Measurements from ENCODE around the gene TEAD4. TPM values are rescaled to one million over a fixed set of nuclear protein-coding genes. Genes with fewer than 3 reads are reported as not detected.
A peak's percentile ranks its signal among the peaks of the same experiment; 100 is the strongest.

The TEAD4 gene
- total RNA-seq, 1 donor from 2014 or later: 2.4 TPM

GRCh38 chr12:3032161-3032560, 73.0 kb downstream of the TEAD4 start:
- no peak for DNase-seq (ENCODE audit: low spot score)

- no peak for DNase-seq (ENCODE audit: low spot score)
Observed at GRCh38 chr12:3032770-3033538, 73.8 kb downstream of the TEAD4 start.

GRCh38 chr12:3033539-3033867, 74.3 kb downstream of the TEAD4 start:
- no peak for DNase-seq (ENCODE audit: low spot score)

GRCh38 chr12:3034067-3034750, 75.0 kb downstream of the TEAD4 start:
- peak; percentile 74 for DNase-seq (ENCODE audit: low spot score)

- DNase-seq (ENCODE audit: low spot score): no peak
Observed at GRCh38 chr12:3035171-3035570, 76.0 kb downstream of the TEAD4 start.

GRCh38 chr12:3035815-3036702, 76.9 kb downstream of the TEAD4 start:
- no peak for DNase-seq (ENCODE audit: low spot score)

- DNase-seq (ENCODE audit: low spot score): no peak
Observed at GRCh38 chr12:3036901-3037600, 77.9 kb downstream of the TEAD4 start.

- DNase-seq (ENCODE audit: low spot score): no peak
Observed at GRCh38 chr12:3038166-3038565, 79.0 kb downstream of the TEAD4 start.

- no peak for DNase-seq (ENCODE audit: low spot score)
Observed at GRCh38 chr12:3038926-3039510, 79.8 kb downstream of the TEAD4 start.

GRCh38 chr12:3040026-3040656, 80.9 kb downstream of the TEAD4 start:
- DNase-seq (ENCODE audit: low spot score): no peak

GRCh38 chr12:3040663-3041544, 81.7 kb downstream of the TEAD4 start:
- DNase-seq (ENCODE audit: low spot score): no peak

GRCh38 chr12:3041558-3042164, 82.5 kb downstream of the TEAD4 start:
- peak; percentile 71 for DNase-seq (ENCODE audit: low spot score)

GRCh38 chr12:3042394-3042793, 83.2 kb downstream of the TEAD4 start:
- DNase-seq (ENCODE audit: low spot score): peak; percentile 15

GRCh38 chr12:3042826-3043225, 83.6 kb downstream of the TEAD4 start:
- no peak for DNase-seq (ENCODE audit: low spot score)

GRCh38 chr12:3043406-3043805, 84.2 kb downstream of the TEAD4 start:
- DNase-seq (ENCODE audit: low spot score): no peak

GRCh38 chr12:3044141-3044630, 85.0 kb downstream of the TEAD4 start:
- DNase-seq (ENCODE audit: low spot score): no peak

- DNase-seq (ENCODE audit: low spot score): no peak
Observed at GRCh38 chr12:3045494-3045893, 86.3 kb downstream of the TEAD4 start.

GRCh38 chr12:3045989-3046388, 86.8 kb downstream of the TEAD4 start:
- DNase-seq (ENCODE audit: low spot score): no peak

Data from umbilical cord (tissue), 2 donors.